Stimulated activated naive CD4-positive, alpha-beta T cell (primary cell): ENCODE data around the gene PSMD3.
"Not testable (repeated sequence)": the region's sequence is repeated elsewhere in the genome, so short reads cannot be mapped to it uniquely, and the experiment has no call there.

Experiments
- DNase-seq, 6 experiments: peaks; one replicate each; lab custom pipeline; 2025; lab: John Stamatoyannopoulos, UW

The PSMD3 gene

GRCh38 chr17:39996800-39997199 lies 16.2 kb downstream of the PSMD3 start:
- DNase-seq: no peak

DNA sequence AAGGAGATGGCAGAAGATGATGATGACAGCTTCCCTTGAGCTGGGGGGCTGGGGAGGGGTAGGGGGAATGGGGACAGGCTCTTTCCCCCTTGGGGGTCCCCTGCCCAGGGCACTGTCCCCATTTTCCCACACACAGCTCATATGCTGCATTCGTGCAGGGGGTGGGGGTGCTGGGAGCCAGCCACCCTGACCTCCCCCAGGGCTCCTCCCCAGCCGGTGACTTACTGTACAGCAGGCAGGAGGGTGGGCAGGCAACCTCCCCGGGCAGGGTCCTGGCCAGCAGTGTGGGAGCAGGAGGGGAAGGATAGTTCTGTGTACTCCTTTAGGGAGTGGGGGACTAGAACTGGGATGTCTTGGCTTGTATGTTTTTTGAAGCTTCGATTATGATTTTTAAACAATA lies 16.9 kb downstream of the PSMD3 start:
- no peak for DNase-seq

- no peak for DNase-seq
Measured at GRCh38 chr17:39999067-39999466, 18.5 kb downstream of the PSMD3 start.

DNA sequence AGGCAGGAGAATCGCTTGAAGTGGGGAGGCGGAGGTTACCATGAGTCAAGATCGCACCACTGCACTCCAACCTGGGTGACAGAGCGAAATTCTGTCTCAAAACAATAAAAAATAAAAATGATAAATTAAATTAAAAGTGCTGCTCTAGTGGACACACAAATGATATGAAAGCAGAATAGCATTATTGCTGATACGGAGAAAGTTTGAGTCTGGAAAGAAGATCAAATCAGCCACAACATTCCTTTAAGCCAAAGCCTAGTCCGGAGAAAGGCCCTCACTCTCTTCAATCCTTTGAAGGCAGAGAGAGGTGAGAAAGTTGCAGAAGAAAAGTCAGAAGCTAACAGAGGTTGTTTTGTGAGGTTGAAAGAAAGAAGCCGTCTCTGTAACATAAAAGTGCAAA lies 19.6 kb downstream of the PSMD3 start:
- DNase-seq: no peak

DNA sequence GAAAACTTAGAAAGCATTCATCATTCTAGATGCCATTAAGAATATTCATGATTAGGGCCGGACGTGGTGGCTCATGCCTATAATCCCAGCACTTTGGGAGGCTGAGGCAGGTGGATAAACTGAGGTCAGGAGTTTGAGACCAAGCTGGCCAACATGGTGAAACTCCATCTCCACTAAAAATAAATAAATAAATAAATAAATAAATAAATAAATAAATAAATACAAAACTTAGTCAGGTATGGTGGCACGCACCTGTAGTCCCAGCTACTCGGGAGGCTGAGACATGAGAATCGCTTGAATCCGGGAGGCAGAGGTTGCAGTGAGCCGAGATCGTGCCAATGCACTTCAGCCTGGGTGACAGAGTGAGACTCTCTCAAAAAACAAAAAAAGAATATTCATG lies 20.7 kb downstream of the PSMD3 start:
- not testable (repeated sequence) for DNase-seq

GRCh38 chr17:40004072-40004471 lies 23.5 kb downstream of the PSMD3 start:
- DNase-seq: no peak

DNA sequence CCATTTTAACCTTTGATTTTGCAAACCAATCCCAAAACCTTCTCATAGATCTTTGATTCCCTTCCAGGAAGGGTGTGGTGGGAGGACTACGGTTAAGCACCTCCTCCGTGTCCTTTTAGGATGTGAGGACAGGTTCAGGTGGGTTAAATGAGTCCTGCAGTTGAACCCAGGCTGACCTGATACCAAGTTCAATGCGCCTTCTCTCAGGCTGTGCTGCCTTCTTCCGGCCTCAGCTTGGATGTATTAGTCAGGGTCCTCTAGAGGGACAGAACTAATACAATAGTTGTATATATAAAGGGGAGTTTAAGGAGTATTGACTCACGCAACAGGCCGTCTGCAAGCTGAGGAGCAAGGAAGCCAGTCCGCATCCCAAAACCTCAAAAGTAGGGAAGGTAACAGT lies 24.1 kb downstream of the PSMD3 start:
- DNase-seq: no peak

GRCh38 chr17:40005520-40005919 lies 24.9 kb downstream of the PSMD3 start:
- no peak for DNase-seq

GRCh38 chr17:40010946-40011500 lies 30.4 kb downstream of the PSMD3 start:
- DNase-seq: not testable (repeated sequence)

- not testable (repeated sequence) for DNase-seq
Measured at GRCh38 chr17:40012017-40012647, 31.5 kb downstream of the PSMD3 start.

DNA sequence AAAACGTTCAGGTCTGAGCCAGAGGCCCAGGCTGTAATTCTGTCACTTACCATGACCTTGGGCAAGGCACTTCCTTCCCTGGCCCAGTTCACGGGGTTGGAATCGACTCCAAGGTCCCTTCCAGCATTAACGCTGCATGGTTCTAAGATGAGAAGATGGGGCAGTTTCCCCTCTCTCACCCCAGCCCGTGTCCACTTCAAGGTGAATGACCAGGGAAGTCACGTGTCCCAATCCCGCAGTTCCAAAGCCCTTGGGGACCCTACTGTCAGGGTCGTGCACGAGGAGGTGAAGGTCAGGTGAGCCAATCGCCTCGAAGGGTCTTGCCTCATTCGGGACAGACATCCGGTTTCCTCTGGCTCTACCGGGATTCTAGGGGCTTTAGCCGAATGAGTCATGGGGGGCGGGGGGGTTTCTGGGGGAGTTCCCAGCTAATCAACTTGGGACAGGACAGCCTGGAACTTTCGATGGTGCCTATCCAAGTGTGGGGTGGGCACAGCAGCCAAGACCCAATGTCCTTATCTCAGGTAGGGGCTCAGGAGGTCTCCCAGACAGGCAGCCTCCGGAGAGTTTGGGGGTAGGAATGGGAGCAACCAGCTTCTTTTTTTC lies 33.9 kb downstream of the PSMD3 start:
- DNase-seq: no peak

DNA sequence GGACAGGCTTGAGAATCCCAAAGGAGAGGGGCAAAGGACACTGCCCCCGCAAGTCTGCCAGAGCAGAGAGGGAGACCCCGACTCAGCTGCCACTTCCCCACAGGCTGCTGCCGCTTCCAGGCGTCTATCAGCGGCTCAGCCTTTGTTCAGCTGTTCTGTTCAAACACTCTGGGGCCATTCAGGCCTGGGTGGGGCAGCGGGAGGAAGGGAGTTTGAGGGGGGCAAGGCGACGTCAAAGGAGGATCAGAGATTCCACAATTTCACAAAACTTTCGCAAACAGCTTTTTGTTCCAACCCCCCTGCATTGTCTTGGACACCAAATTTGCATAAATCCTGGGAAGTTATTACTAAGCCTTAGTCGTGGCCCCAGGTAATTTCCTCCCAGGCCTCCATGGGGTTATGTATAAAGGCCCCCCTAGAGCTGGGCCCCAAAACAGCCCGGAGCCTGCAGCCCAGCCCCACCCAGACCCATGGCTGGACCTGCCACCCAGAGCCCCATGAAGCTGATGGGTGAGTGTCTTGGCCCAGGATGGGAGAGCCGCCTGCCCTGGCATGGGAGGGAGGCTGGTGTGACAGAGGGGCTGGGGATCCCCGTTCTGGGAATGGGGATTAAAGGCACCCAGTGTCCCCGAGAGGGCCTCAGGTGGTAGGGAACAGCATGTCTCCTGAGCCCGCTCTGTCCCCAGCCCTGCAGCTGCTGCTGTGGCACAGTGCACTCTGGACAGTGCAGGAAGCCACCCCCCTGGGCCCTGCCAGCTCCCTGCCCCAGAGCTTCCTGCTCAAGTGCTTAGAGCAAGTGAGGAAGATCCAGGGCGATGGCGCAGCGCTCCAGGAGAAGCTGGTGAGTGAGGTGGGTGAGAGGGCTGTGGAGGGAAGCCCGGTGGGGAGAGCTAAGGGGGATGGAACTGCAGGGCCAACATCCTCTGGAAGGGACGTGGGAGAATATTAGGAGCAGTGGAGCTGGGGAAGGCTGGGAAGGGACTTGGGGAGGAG lies 34.7 kb downstream of the PSMD3 start, which contains the start of gene CSF3:
Gene CSF3, plus strand, starts transcription at position 436 of the 993 bp plus-strand sequence. Its CDS starts 35 bp downstream, at position 471.
- no peak for DNase-seq

- no peak for DNase-seq
Measured at GRCh38 chr17:40015998-40016985, 35.7 kb downstream of the PSMD3 start.

- DNase-seq: no peak
Measured at GRCh38 chr17:40017422-40018080, 36.9 kb downstream of the PSMD3 start.

GRCh38 chr17:40018211-40019121 lies 37.9 kb downstream of the PSMD3 start:
- DNase-seq: no peak

GRCh38 chr17:40019140-40019991 lies 38.8 kb downstream of the PSMD3 start:
- no peak for DNase-seq

- no peak for DNase-seq
Measured at GRCh38 chr17:40020146-40020545, 39.5 kb downstream of the PSMD3 start.

DNA sequence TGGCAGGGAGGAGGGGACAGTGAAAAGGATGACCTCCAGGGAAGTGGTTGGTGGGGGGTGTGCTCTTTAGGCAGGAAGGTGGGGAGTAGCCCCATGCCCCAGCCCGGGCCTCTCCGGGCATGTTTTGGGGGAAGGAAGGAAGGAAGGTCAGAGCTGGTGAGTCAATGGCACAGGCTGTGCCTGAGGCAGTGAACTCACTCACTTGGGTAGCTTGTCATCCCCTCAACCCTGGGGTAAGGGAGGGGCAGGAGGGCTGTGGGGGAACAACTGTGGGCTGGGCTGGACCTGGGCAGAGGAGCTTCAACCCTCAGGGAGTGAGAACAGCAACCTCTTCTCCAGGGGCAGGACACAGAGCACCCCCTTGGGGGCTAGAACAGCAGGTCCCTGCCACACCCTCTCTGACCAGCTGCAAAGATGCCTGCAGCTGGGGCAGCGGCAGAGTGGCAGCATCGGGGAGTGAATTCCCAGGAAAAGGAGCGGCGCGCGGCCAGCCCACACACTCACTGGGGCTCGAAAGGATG lies 40.9 kb downstream of the PSMD3 start:
- no peak for DNase-seq
